ENCODE results near the gene UNC5C.

UNC5C gene

GRCh38 chr4:95318044-95318443 is 230.7 kb downstream of the UNC5C start:
- H3K4me3 ChIP-seq (ENCODE audit: control insufficient read depth, low read depth, low read length) = no peak overlapping the region
- no peak for TF ChIP-seq CTCF (conservative IDR thresholded peaks at IDR 0.05; ENCODE audit: control insufficient read depth, insufficient read depth, low read depth, low read length)
- no peak for DNase-seq (ENCODE audit: low read depth)

GRCh38 chr4:95317085-95317793 is 231.5 kb downstream of the UNC5C start:
- DNase-seq (ENCODE audit: low read depth) = no peak
- no peak overlapping the region for H3K4me3 ChIP-seq (ENCODE audit: control insufficient read depth, low read depth, low read length)
- TF ChIP-seq CTCF (conservative IDR thresholded peaks at IDR 0.05; ENCODE audit: control insufficient read depth, insufficient read depth, low read depth, low read length) = no peak

GRCh38 chr4:95314573-95314972 is 234.2 kb downstream of the UNC5C start:
- DNase-seq (ENCODE audit: low read depth) = no peak
- H3K4me3 ChIP-seq (ENCODE audit: control insufficient read depth, low read depth, low read length) = no peak overlapping the region
- TF ChIP-seq CTCF (conservative IDR thresholded peaks at IDR 0.05; ENCODE audit: control insufficient read depth, insufficient read depth, low read depth, low read length) = no peak

GRCh38 chr4:95304898-95305297 is 243.9 kb downstream of the UNC5C start:
- no peak for DNase-seq (ENCODE audit: low read depth)
- H3K4me3 ChIP-seq (ENCODE audit: control insufficient read depth, low read depth, low read length) = no peak overlapping the region

GRCh38 chr4:95300304-95300703 is 248.5 kb downstream of the UNC5C start:
- no peak for DNase-seq (ENCODE audit: low read depth)
- no peak for TF ChIP-seq CTCF (conservative IDR thresholded peaks at IDR 0.05; ENCODE audit: control insufficient read depth, insufficient read depth, low read depth, low read length)
- no peak overlapping the region for H3K4me3 ChIP-seq (ENCODE audit: control insufficient read depth, low read depth, low read length)

More at GRCh38 chr4:95304898-95305297, 243.9 kb downstream of the UNC5C start:
- TF ChIP-seq CTCF (conservative IDR thresholded peaks at IDR 0.05; ENCODE audit: control insufficient read depth, insufficient read depth, low read depth, low read length) = no peak

DNA sequence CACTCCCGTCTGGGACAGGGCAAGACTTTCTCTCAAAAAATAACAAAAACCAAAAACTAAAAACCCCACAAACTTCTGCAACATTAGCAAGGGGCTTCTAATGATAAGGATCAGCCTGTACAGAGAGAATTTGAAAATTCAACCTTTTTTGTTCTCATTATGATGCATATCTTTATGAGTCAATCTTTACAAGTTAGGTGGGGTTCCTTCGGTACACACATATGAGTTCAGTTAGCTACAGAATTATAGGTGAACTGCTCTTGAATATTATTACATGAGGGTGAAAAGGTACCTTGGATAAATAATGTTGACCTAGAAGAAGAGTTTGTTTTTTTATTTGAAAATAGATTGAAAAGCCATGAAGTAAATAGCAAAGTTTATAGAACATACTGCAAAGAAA is 252.7 kb downstream of the UNC5C start:
- TF ChIP-seq CTCF (conservative IDR thresholded peaks at IDR 0.05; ENCODE audit: control insufficient read depth, insufficient read depth, low read depth, low read length) = no peak
- DNase-seq (ENCODE audit: low read depth) = no peak
- H3K4me3 ChIP-seq (ENCODE audit: control insufficient read depth, low read depth, low read length) = no peak overlapping the region
